Testis (tissue), 2 donors: Measurements from ENCODE around the gene ESYT2.
A peak's percentile ranks its signal among the peaks of the same experiment; 100 is the strongest.

ENCODE experiments used
- POLR2A ChIP-seq: fragments of 450-650 bp; IDR thresholded peaks from one replicate; pipeline ENCODE4 v1.6.1; 2017; ENCODE audit warnings: antibody characterized with exemption, mild to moderate bottlenecking, moderate library complexity
- TF ChIP-seq, protein P1 (sequence below), 3 experiments: fragments of 450-650 bp in 2 of 3; fragments of 200-600 bp in 1 of 3; sonication (generic) in 1 of 3; IDR thresholded peaks; one replicate each; pipeline ENCODE4 v1.5.1; 2016 to 2019; ENCODE audit warnings: antibody characterized with exemption in 3 of 3, mild to moderate bottlenecking in 2 of 3, moderate library complexity in 1 of 3

DNA sequence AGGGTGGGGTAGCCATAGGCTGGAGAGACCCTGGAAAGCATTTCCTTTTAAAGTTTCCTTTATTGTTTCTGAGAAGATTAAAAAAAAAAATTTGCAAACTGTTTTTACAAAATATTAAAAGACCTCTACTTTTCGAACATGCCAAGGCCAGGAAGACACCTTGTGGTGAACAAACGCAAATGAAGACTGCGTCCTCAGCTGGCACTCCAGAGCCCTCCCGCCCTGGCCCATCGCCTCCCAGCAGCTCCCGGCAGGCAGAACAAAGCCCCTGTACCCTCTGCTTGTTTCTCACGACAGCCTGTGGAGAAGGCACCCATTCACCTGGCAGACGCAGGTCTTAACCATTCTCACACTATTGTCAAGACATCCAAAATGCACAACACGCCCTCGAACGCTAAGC is 56.4 kb downstream of the ESYT2 start:
- TF ChIP-seq POLR2A: no peak
- TF ChIP-seq, protein P1, sequence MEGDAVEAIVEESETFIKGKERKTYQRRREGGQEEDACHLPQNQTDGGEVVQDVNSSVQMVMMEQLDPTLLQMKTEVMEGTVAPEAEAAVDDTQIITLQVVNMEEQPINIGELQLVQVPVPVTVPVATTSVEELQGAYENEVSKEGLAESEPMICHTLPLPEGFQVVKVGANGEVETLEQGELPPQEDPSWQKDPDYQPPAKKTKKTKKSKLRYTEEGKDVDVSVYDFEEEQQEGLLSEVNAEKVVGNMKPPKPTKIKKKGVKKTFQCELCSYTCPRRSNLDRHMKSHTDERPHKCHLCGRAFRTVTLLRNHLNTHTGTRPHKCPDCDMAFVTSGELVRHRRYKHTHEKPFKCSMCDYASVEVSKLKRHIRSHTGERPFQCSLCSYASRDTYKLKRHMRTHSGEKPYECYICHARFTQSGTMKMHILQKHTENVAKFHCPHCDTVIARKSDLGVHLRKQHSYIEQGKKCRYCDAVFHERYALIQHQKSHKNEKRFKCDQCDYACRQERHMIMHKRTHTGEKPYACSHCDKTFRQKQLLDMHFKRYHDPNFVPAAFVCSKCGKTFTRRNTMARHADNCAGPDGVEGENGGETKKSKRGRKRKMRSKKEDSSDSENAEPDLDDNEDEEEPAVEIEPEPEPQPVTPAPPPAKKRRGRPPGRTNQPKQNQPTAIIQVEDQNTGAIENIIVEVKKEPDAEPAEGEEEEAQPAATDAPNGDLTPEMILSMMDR (IDR thresholded peaks at IDR 0.05): peak in 1 of 3 experiments; percentile 8
